Frontal cortex (tissue), 1 donor: ENCODE measurements around the gene CELF3. TPM values are rescaled to one million over a fixed set of nuclear protein-coding genes. Genes with fewer than 3 reads are reported as not detected.

Experiments
- small RNA-seq: library from RNA; depleted of rRNA; stranded (forward); fragments of <200 nt; gene quantifications from one replicate; pipeline ENCODE3, GENCODE V24; 2014
- total RNA-seq: library from RNA; depleted of rRNA; stranded (reverse); fragments of >200 nt; gene quantifications from one replicate; pipeline ENCODE4 v1.2.3, GENCODE V29; 2014

The CELF3 gene
- total RNA-seq, 1 donor from 2014 or later: 33.0 TPM

Small RNA genes within 50 kb of the gene (small RNA-seq; reads per million reads assigned to genes)
- not detected for gene RNU6-662P

Other genes with a start within 250 kb of the CELF3 start
- gene CGN, start 205.4 kb downstream of the CELF3 start, total RNA-seq: 2.0 TPM
- 9.8 TPM for gene TUFT1, start 176.5 kb downstream of the CELF3 start, total RNA-seq
- gene SNX27, start 104.8 kb downstream of the CELF3 start, total RNA-seq: 75.8 TPM
- 9.8 TPM for gene RIIAD1, start 4.7 kb upstream of the CELF3 start, total RNA-seq
- 73.4 TPM for gene MRPL9, start 46.7 kb upstream of the CELF3 start, total RNA-seq
- 17.1 TPM for gene TDRKH, start 73.7 kb upstream of the CELF3 start, total RNA-seq
- gene LINGO4, start 88.6 kb upstream of the CELF3 start, total RNA-seq: not detected
- under 0.01 TPM for gene RORC, start 115.0 kb upstream of the CELF3 start, total RNA-seq
- gene C2CD4D, start 123.0 kb upstream of the CELF3 start, total RNA-seq: under 0.01 TPM
- gene THEM5, start 136.9 kb upstream of the CELF3 start, total RNA-seq: not detected
- 5.3 TPM for gene THEM4, start 192.7 kb upstream of the CELF3 start, total RNA-seq